HG02938 (cell line): ENCODE measurements around the gene GLA.

Experiments used
- ATAC-seq: cut with Tn5 transposase; IDR thresholded peaks from one replicate; pipeline ENCODE4 v1.9.1; 2021; ENCODE audit warnings: mild to moderate bottlenecking, moderate library complexity; ENCODE audit not compliant: unreplicated experiment

GLA gene

DNA sequence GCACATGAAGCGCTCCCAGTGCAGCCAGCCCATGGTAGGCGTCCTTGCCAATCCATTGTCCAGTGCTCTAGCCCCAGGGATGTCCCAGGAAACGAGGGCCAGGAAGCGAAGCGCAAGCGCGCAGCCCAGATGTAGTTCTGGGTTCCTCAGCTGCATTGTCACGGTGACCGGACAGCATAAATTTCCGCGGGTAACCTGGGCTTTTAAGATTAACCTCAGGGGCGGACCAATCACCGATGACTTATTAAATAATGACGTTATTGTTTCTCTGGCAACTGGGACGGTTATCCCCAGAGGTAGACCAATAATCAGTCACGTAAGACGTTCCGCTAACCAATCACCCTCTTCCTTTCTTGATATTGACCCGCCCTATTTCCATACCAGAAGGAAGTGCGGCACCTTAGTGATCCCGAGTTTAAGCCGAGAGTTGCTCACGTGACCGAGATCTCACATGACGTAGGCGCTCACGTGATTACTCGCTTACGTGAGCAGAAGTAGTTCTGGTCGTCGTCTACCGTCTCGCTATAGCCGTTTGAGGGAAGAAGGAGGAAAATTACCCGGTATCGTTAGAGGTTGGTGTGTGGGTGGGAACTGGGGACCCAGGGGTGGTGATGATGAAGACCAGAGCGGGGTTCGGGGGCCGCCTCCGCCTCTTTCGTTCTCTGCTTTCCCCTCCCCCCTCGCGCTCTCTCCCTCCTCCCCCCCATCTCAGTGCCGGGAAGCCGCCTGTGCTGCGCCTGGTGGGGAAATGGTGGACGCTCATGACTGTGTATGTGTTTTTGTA is at the start of gene GLA, which contains the start of gene HNRNPH2:
GLA (minus strand) TSS at position 178 of the 784 bp plus-strand sequence; CDS start at position 156, 22 bp downstream.
HNRNPH2 (plus strand) TSS at position 475 of the 784 bp plus-strand sequence. CDS start 3,767 bp downstream, outside the sequence.
- peak; percentile 95 for ATAC-seq

DNA sequence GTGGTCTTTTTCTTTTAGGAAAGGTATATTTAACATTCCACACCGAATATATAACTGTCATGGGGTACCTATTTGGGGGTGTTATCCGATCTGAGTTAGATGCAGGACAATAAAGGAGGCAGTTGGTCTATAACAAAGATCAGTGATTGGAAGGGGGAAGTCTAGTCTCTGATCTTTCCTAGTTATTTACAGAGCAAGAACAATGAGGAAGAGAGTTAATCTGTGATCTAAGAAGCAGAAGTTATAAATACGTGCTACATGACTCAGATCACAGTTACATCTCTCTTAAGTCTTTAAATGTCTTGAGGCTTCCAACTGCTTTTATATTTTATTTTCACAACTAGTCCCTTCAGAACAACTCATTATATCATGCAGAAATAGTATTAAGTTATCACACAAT is 44.3 kb upstream of the GLA start:
- no peak for ATAC-seq

DNA sequence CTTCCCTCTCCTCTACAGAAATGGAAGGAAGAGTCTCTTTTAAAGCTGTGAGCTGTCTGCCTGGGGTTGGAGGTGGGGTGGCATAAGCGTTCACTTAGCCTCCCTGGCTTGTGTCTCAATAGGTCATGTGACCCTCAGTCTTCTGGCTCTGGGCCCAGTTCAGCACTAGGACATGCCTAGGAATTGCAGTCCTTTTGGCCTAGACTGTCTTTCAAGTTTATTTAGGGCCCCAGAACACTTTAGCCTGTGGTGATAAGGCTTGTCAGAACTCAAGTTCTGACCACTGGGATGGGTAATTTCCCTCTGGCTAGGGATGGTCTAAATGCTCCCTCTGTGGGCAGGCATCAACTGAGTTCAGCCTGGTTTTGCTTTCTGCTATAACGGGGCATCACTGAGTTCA is 43.2 kb upstream of the GLA start:
- no peak for ATAC-seq

DNA sequence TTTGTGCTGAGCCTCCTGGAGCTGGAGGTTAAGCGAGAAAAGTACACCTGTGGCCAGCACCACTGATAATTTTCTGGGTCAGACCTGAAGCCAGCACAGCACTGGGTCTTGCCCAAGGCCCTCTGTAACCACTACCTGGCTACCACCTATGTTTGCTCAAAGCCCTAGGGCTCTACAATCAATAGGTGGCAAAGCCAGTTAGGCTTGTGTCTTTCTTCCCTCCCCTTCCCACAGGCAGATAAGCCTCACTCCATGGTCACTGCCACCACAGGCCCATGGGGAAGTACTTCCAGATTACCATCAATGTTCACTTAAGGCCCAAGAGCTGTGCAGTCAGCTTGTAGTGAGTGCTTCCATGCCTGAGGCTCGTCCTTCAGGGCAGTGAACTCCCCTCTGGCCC is 42.4 kb upstream of the GLA start:
- ATAC-seq = no peak

DNA sequence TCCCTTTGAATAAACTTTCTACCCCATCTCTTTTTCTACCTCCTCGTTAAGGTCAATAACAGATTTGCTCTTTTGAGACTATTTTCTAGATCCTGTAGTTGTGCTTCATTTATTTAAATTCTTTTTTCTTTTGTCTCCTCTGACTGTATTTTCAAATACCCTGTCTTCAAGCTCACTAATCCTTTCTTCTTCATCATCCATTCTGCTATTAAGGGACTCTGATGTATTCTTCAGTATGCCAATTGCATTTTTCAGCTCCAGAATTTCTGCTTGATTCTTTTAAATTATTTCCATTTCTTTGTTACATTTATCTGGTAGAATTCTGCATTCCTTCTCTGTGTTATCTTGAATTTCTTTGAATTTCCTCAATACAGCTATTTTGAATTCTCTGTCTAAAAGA is 41.6 kb upstream of the GLA start:
- ATAC-seq = no peak

DNA sequence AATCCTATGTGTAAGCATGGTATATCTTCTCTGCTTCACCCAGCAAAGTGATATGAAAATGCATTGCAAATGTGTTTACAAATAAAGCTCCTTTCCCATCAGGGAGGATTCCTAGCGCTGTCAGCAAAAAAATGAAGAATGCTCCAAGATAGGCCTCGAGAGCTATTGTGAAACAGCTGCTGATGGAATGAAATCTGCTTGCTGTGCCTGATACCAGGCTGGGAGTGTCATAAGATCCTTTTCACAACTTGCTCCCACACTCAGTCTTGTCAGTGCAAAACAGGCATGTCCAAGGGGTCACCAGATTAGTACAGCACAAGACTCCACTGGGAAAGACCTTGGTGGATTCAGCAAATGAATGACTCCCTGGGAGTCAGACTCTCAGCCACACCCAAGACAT is 34.4 kb upstream of the GLA start:
- ATAC-seq = no peak

DNA sequence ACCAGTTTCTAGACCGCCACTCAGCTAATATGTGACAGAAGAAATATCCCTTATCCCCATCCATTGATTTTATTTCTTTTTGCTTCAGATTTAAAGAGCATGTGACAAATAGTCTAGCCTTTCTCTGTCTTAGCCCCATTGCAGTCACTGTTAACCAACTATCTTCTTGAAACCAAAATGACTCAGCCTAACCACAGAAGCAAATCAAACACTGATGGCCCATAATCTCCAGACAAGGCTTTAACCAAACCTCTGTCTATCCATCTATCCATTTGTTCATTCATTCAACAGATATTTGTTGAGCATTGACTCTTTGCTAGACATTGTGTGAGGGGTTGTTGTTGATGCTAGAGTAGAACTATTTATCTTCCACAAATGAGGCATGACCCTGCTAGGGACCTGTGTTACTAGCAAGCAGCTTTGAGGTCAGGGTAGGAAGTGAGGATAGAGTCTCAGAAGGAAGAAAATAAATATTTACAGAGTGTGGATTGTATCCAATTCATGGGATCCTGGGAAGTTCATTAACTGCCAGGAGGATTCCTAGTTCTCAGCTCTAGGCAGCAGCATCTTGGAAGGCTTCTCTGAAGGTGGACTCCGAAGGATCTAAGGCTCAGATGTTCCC is 22.8 kb upstream of the GLA start:
- peak; percentile 97 for ATAC-seq

DNA sequence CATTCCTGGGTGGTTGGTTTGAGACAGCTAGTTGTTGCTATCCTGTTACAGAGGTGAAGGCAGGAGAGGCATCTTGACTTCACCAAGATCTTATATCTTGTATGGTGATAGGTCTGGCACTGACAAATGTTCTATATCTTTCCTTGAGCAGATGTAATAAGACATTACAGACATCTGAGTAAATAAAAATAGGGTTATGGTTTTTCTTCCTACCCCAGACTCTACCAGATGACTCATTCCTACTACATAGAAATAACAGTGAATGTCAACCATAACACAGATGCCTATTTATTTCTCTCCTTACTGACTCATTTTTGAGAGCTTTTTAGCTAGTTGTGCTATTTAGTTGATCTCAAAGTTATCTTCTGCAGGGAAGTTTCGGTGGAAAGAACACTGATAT is 22.2 kb upstream of the GLA start:
- peak; percentile 36 for ATAC-seq

DNA sequence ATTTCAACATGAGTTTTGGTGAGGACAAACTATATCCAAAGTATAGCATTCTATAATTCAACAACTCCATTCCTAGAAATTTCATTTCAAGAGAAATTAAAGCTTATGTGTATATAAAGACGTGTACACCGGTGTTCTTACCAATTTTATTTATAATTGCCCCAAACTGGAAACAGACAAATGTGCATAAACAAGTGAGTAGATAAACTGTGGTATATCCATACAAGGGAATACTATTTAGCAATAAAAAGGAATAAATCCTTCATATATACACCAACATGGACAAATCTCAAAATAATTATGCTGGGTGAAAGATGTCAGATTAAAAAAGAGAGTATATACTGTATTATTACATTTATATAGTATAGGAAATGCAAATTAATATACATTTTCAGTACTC is 20.2 kb upstream of the GLA start:
- no peak for ATAC-seq

DNA sequence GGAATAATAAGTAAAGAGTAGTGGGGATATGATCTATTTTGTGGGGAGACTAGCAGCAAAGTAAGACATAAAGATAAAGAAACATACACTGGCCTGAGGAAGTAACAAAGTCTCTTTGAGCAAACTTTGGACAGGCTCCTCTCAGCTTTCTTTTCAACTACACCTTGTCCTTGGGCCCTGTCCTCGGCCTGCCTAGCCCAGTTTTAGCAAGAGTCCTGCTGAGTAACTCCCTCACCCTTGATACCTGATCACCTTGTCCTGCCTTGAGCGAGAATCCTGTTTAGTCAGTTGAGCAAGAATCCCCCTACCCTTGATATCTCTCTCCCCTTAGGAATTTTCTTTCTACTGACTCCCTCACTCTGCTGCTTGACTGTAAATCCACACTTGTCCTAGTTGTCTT is 11.8 kb upstream of the GLA start:
- no peak for ATAC-seq

DNA sequence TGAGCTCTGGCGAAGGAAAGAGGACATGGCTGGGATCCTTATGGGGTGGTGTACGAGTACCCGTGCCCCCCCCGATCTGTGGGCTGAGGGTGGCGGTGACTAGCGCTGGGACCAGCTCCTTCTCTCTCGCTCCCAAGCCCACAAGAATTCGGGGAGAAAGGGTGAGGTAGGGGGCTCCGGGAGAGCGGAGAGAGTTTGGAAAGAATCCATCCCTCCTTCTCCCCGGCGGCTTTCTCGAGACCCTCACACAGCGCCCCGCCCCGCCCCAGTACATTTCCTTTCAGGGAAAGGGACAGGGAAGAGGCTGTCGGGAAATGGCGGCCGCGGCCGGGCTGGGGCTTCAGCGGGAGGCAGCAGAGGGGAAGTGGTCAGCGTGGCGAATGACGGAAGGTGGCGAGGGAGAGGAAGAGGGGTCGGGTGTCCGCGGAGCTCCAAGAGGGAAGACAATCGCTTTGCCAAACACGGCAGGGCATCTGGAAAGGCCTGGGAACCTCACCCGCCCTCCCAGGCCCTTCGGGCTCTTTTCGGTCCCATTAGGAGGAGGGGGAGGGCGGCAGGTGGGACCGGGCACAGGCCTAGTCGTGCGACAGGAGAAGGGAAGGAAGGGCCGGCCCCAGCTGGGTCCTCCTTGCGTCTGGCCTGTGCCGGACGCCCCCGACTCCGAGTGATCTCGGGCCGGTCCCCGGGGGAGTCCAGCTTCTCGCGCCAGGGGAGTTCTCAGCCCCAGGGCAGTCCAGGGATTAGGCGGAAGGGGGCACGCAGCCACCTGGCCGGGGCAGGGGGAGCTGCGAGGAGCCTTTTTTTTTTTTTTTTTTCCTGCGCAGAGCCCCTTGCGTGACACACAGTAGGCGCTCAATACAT is 10.5 kb upstream of the GLA start:
- ATAC-seq = peak; percentile 53

DNA sequence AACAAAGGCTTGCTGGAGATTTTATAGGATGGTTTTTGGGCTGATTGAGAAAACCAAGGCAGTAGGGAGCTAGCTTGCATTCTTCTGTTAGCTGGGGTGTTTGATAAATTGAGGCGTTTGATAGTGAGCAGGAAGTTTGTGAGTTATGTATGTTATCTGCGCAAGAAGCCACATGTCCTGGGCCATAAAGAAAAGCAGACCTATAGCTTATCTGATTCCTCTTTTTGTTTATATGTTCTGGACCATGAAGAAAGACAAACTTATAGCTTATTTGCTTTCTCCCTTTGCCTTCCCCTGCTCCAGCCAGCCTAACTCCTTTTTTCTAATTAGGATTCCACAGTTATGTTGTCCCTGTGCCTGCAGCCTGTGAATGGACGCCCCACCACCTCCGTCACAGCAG is 9.5 kb upstream of the GLA start:
- ATAC-seq = no peak

DNA sequence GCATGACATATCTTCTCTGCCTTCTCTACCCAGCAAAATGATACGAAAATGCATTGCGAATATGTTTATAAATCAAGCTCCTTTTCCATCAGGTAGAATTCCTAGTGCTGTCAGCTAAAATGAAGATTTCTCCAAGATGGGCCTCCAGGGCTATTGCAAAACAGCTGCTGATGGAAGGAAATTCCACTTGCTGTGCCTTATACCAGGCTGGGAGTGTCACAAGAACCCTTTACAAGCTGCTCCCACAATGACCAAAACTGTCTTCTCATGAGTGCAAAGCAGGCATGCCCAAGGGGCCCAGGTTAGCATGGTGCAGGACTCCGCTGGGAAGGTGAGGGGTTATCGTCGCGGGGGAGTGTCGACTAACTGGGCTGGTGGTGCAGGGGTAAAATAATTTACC is 9.0 kb upstream of the GLA start:
- ATAC-seq = no peak

DNA sequence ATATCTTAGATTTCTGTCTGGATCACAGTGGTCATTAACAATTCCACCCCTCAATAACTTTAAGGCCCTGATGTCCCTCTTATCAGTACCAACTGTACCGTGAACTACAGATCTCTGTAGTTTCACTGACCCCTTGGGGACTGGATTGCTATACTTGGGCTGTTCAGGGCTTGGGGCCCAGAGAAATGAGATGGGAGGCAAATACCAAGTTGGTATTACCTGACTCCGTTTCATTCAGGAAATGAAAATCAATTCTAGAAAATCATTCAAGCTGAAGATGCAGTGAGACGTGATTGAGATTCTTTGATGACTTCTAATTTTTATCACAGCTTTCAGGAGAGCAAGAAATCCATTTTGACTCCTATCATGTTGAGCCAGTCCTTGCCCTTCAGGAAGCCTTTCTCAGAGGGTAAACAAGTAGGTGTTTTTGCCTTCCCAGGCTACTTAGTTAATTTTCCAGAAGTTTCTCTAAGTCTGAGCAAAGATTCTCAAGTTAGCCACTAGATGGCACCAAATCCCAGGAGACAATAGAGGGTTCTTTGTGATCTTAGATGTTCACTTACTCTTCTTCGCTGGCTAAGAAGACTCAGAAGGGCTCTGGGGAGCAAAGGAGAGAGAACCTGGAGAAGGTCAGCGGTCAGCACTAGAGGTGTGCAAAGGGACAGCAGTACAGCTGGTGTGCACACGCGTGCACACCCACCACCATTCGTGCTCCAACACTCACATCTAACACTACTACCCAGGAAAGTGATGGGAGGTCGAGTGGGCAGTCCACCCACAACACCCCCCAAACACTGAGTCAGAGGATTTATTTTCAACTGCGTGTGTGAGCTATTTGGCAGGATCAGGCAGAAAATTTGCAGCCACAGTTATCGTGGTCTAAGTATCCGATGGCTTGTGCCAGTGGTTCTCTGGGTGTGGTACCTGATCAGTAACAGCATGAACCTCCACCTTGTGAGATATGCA is 7.7 kb upstream of the GLA start:
- ATAC-seq = peak; percentile 50

DNA sequence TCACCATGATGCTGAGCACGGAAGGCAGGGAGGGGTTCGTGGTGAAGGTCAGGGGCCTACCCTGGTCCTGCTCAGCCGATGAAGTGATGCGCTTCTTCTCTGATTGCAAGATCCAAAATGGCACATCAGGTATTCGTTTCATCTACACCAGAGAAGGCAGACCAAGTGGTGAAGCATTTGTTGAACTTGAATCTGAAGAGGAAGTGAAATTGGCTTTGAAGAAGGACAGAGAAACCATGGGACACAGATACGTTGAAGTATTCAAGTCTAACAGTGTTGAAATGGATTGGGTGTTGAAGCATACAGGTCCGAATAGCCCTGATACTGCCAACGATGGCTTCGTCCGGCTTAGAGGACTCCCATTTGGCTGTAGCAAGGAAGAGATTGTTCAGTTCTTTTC is 4.3 kb upstream of the GLA start:
- no peak for ATAC-seq

DNA sequence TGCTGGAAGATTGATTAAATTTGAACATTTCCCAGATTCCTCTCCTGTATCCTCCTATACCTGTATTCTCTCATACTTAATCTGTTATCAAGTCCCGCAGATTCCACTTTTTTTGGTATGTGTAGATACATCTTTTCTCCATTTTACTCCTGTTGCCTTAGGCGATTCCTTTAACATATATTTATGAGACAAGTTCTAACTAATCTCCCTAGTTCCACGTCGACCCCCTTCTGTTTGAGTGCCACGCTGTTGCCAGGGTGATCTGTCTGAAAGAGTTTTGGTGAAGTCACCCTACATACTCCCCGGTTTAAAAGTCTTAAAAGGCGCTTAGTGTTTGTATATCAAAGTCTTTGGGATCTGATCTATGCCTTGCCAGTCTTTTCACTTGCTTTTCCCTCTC is 2.7 kb upstream of the GLA start:
- ATAC-seq = no peak

DNA sequence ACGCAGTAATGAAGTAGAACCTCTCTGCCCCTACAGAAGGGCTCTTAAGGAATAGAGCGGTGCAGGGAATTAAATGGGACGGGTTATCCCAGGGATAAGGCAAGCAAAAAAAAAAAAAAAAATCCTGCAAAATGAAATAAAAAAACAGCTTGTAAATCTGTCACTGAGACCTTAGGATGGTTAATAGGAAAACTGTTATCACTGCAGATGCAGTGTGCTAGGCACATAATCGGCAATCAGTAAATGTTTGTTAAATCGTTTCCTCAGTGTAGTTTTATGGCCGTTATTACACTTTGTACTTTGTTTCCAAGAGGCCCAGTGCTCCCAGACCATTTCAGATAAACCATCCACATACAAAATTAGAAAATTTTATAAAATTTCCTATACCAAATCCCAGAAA is 1.3 kb upstream of the GLA start:
- no peak for ATAC-seq

DNA sequence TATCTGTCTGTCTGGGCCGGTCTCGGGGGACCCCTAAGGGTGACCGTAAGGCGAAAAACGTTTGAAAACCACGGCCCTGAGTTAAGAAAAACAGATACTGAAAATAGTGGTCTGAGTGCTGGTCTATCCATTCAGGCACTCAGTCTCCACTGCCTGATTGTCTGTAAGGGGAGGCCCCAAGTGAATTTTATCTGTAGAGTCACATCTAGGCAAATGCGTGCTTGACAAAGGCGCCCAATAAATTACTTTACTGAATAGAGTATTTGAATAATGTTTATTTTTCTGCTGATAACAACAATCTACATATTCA is 762 bp upstream of the GLA start:
- ATAC-seq = peak; percentile 29

DNA sequence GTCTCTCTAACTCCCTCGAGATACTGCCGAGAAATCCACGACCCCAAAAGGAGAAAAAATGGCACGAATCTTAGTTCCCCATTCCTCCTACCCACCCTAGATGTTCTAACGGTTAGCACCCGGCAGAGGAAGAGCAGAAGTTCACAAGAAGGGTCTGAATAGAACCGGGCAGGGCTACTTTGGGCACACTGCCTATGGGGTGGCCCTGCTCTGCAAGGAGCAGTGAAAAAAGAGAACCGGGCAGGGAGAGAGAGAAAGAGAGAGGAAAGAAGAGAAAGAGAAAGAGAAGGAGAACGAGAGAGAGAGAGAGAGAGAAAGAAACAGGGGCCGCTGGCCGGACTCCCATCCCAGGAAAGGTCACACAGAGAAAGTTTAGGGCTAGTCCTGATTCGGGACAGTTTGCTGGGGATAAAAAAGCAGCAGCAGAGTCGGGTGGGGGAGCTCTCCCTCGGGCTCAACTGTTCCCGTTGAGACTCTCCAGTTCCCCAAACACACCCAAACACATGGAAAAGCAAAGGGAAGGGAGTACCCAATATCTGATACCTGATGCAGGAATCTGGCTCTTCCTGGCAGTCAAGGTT is 468 bp downstream of the GLA start:
- ATAC-seq = no peak

DNA sequence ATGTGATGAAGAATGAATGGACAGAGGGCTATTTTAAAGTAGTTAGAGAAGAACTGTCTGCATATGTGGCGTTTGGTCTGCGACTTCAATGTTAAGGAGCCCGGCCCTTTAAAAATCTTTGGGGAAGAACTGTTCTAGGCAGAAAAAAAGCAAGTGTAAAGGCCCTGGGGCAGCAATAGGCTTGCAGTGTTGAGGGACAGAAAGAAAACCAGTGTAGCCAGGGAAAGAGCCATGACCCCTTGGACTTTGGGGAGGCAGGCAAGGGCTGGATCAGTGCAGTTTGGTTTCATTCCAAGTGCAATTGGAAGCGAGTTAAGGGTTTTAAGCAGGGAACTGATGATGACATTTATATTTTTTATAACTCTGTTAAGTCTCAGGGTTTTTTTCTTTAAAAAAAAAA is 7.9 kb downstream of the GLA start:
- ATAC-seq = no peak
